Fibroblast of gingiva (primary cell): ENCODE data around the gene MAMDC4.
"Not testable (repeated sequence)": the region's sequence is repeated elsewhere in the genome, so short reads cannot be mapped to it uniquely, and the experiment has no call there.

ENCODE experiments used
- DNase-seq: peaks from one replicate; pipeline ENCODE4 v3.0.0-alpha.2; 2011; ENCODE audit warnings: low read depth

MAMDC4 gene

GRCh38 chr9:136825295-136826187 is 26.6 kb upstream of the MAMDC4 start:
- no peak for DNase-seq

GRCh38 chr9:136826188-136826541 is 26.0 kb upstream of the MAMDC4 start:
- DNase-seq: no peak

GRCh38 chr9:136826703-136827582 is 25.2 kb upstream of the MAMDC4 start:
- no peak for DNase-seq

- no peak for DNase-seq
Measured at GRCh38 chr9:136827794-136828473, 24.2 kb upstream of the MAMDC4 start.

- no peak for DNase-seq
Measured at GRCh38 chr9:136828474-136829140, 23.5 kb upstream of the MAMDC4 start.

- no peak for DNase-seq
Measured at GRCh38 chr9:136829412-136829811, 22.7 kb upstream of the MAMDC4 start.

- DNase-seq: no peak
Measured at GRCh38 chr9:136829981-136830885, 21.9 kb upstream of the MAMDC4 start.

GRCh38 chr9:136831002-136831719 is 21.0 kb upstream of the MAMDC4 start:
- DNase-seq: no peak

- DNase-seq: no peak
Measured at GRCh38 chr9:136831720-136832104, 20.4 kb upstream of the MAMDC4 start.

- DNase-seq: no peak
Measured at GRCh38 chr9:136832581-136832980, 19.6 kb upstream of the MAMDC4 start.

- not testable (repeated sequence) for DNase-seq
Measured at GRCh38 chr9:136833381-136834048, 18.6 kb upstream of the MAMDC4 start.

GRCh38 chr9:136835162-136835931 is 16.8 kb upstream of the MAMDC4 start:
- no peak for DNase-seq

GRCh38 chr9:136835932-136836904 is 15.9 kb upstream of the MAMDC4 start:
- DNase-seq: no peak

GRCh38 chr9:136837146-136837855 is 14.8 kb upstream of the MAMDC4 start:
- DNase-seq: no peak

GRCh38 chr9:136837856-136838277 is 14.3 kb upstream of the MAMDC4 start:
- not testable (repeated sequence) for DNase-seq

GRCh38 chr9:136838314-136839228 is 13.6 kb upstream of the MAMDC4 start:
- DNase-seq: no peak
